IMR-90 (cell line): ENCODE measurements around the gene STK10. TPM values are rescaled to one million over a fixed set of nuclear protein-coding genes. Genes with fewer than 3 reads are reported as not detected.

Experiments
- ATAC-seq: fragments of 200-7000 bp; cut with Tn5 transposase; 2 replicates; pipeline ENCODE4 v1.9.1; 2020; ENCODE audit warnings: low read depth, mild to moderate bottlenecking, moderate library complexity
- BruUV-seq: library from RNA; stranded (reverse); fragments of 400-500 nt; replicated peaks from 2 replicates; lab custom pipeline; 2021; lab: Mats Ljungman, UMichigan
- CTCF ChIA-PET: fragments of 300-600 bp; formaldehyde crosslinking; extraction: SDS; loops from one replicate; lab custom pipeline; 2021; ENCODE audit warnings: antibody characterized with exemption; lab: Yijun Ruan, JAX
- POLR2A ChIA-PET: fragments of 300-600 bp; sonication (Branson Sonifier 250); formaldehyde crosslinking; loops from one replicate; lab custom pipeline; 2022; ENCODE audit warnings: antibody characterized with exemption; ENCODE audit not compliant: unreplicated experiment; lab: Charles Lee
- DNase-seq: peaks from one replicate; pipeline ENCODE4 v3.0.0; 2013
- H2AFZ ChIP-seq: replicated peaks from 2 replicates; pipeline ENCODE3; 2013; ENCODE audit warnings: low read length, mild to moderate bottlenecking; ENCODE audit not compliant: poor library complexity
- H2AK5ac ChIP-seq: 2 replicates; pipeline ENCODE4 v1.6.1; 2013; ENCODE audit warnings: low read depth, low read length, inconsistent platforms
- H2AK9ac ChIP-seq: replicated peaks from 2 replicates; pipeline ENCODE3; 2013; ENCODE audit warnings: mild to moderate bottlenecking, low read depth, low read length, moderate library complexity; ENCODE audit not compliant: poor library complexity
- H2BK120ac ChIP-seq: 2 replicates; pipeline ENCODE4 v1.6.1; 2013; ENCODE audit warnings: low read depth, low read length, inconsistent platforms
- H2BK15ac ChIP-seq: 3 replicates; pipeline ENCODE4 v1.6.1; 2013; ENCODE audit warnings: low read depth, low read length, inconsistent platforms
- H2BK20ac ChIP-seq: 2 replicates; pipeline ENCODE4 v1.6.1; 2013; ENCODE audit warnings: low read depth, mild to moderate bottlenecking, inconsistent platforms, low read length, moderate library complexity
- H2BK5ac ChIP-seq: 2 replicates; pipeline ENCODE4 v1.6.1; 2013; ENCODE audit warnings: mild to moderate bottlenecking, low read depth, low read length, inconsistent platforms; ENCODE audit not compliant: poor library complexity, severe bottlenecking
- H3K14ac ChIP-seq: replicated peaks from 2 replicates; pipeline ENCODE4 v1.6.1; 2013; ENCODE audit warnings: low read depth, low read length, inconsistent platforms
- H3K18ac ChIP-seq: 2 replicates; pipeline ENCODE4 v1.6.1; 2013; ENCODE audit warnings: low read depth, low read length, control low read depth
- H3K23ac ChIP-seq: 2 replicates; pipeline ENCODE4 v1.6.1; 2013; ENCODE audit warnings: low read depth, low read length, inconsistent platforms
- H3K27ac ChIP-seq: 2 replicates; pipeline ENCODE4 v1.5.1; 2013; ENCODE audit warnings: mild to moderate bottlenecking, control low read depth, low read length; ENCODE audit not compliant: insufficient read depth
- H3K27me3 ChIP-seq: 2 replicates; pipeline ENCODE4 v1.6.1; 2013; ENCODE audit warnings: low read length; ENCODE audit not compliant: control insufficient read depth, insufficient read depth
- H3K36me3 ChIP-seq: 2 replicates; pipeline ENCODE4 v1.6.1; 2013; ENCODE audit warnings: low read length, mixed read lengths; ENCODE audit not compliant: control insufficient read depth, insufficient read depth
- H3K4ac ChIP-seq: 2 replicates; pipeline ENCODE4 v1.6.1; 2013; ENCODE audit warnings: low read depth, low read length, inconsistent platforms
- H3K4me1 ChIP-seq: 2 replicates; pipeline ENCODE4 v1.6.1; 2013; ENCODE audit warnings: low read length, mixed read lengths; ENCODE audit not compliant: control insufficient read depth, insufficient read depth
- H3K4me2 ChIP-seq: 2 replicates; pipeline ENCODE4 v1.6.1; 2013; ENCODE audit warnings: low read depth, mild to moderate bottlenecking, control low read depth, low read length, moderate library complexity
- H3K4me3 ChIP-seq: 2 replicates; pipeline ENCODE4 v1.5.1; 2013; ENCODE audit warnings: low read depth, mild to moderate bottlenecking, control low read depth, low read length, moderate library complexity; ENCODE audit not compliant: insufficient read depth
- H3K56ac ChIP-seq: 2 replicates; pipeline ENCODE4 v1.6.1; 2013; ENCODE audit warnings: low read length, inconsistent platforms; ENCODE audit not compliant: insufficient read depth; ENCODE audit errors: extremely low read depth
- H3K79me1 ChIP-seq, 2 experiments: 2 replicates each; pipeline ENCODE4 v1.6.1; 2013; ENCODE audit warnings: low read length in 2 of 2, inconsistent platforms in 1 of 2, low read depth in 1 of 2
- H3K9ac ChIP-seq: 2 replicates; pipeline ENCODE4 v1.6.1; 2013; ENCODE audit warnings: low read depth, low read length, control low read depth
- H3K9me1 ChIP-seq: 2 replicates; pipeline ENCODE4 v1.6.1; 2013; ENCODE audit warnings: low read length, inconsistent platforms; ENCODE audit not compliant: insufficient read depth
- H3K9me3 ChIP-seq: 2 replicates; pipeline ENCODE4 v1.6.1; 2013; ENCODE audit warnings: low read length; ENCODE audit not compliant: control insufficient read depth, insufficient read depth
- H4K20me1 ChIP-seq: 2 replicates; pipeline ENCODE4 v1.6.1; 2013; ENCODE audit warnings: low read length, inconsistent platforms; ENCODE audit not compliant: insufficient read depth
- H4K5ac ChIP-seq: 2 replicates; pipeline ENCODE4 v1.6.1; 2013; ENCODE audit warnings: mild to moderate bottlenecking, low read depth, low read length, control low read depth
- H4K8ac ChIP-seq, 2 experiments: 2 replicates each; pipeline ENCODE4 v1.6.1; 2013; ENCODE audit warnings: low read depth in 2 of 2, low read length in 2 of 2, control low read depth in 1 of 2, inconsistent platforms in 1 of 2
- H4K91ac ChIP-seq: 2 replicates; pipeline ENCODE4 v1.6.1; 2013; ENCODE audit warnings: low read depth, low read length, inconsistent platforms; ENCODE audit not compliant: insufficient read depth
- BHLHE40 ChIP-seq: fragments of 150-350 bp; IDR thresholded peaks from 2 replicates; pipeline ENCODE4 v1.6.1; 2016; ENCODE audit warnings: mild to moderate bottlenecking, low read depth, low read length
- CEBPB ChIP-seq: IDR thresholded peaks from 2 replicates; pipeline ENCODE4 v1.6.1; 2012; ENCODE audit warnings: low read depth, low read length, improper control_type of control experiment
- CHD1 ChIP-seq: IDR thresholded peaks from 2 replicates; pipeline ENCODE4 v1.6.1; 2012; ENCODE audit warnings: low read depth, low read length, improper control_type of control experiment
- FOS ChIP-seq: fragments of 150-350 bp; IDR thresholded peaks from 2 replicates; pipeline ENCODE4 v1.6.1; 2016; ENCODE audit warnings: low read depth, low read length
- MAFK ChIP-seq: IDR thresholded peaks from 2 replicates; pipeline ENCODE4 v1.6.1; 2012; ENCODE audit warnings: low read depth, low read length, improper control_type of control experiment
- MXI1 ChIP-seq: IDR thresholded peaks from 2 replicates; pipeline ENCODE4 v1.6.1; 2012; ENCODE audit warnings: low read depth, mild to moderate bottlenecking, low read length, moderate library complexity, borderline replicate concordance
- NFE2L2 ChIP-seq: fragments of 150-350 bp; IDR thresholded peaks from 2 replicates; pipeline ENCODE4 v1.6.1; 2016; ENCODE audit warnings: low read depth, mild to moderate bottlenecking, low read length
- POLR2A ChIP-seq: IDR thresholded peaks from 2 replicates; pipeline ENCODE4 v1.6.1; 2012; ENCODE audit warnings: mild to moderate bottlenecking, low read depth, low read length
- RAD21 ChIP-seq: IDR thresholded peaks from 2 replicates; pipeline ENCODE4 v1.6.1; 2012; ENCODE audit warnings: low read length, improper control_type of control experiment
- RCOR1 ChIP-seq: IDR thresholded peaks from 2 replicates; pipeline ENCODE4 v1.6.1; 2012; ENCODE audit warnings: mild to moderate bottlenecking, low read length, improper control_type of control experiment; ENCODE audit not compliant: insufficient replicate concordance
- RFX5 ChIP-seq: IDR thresholded peaks from 2 replicates; pipeline ENCODE4 v1.8.0; 2012; ENCODE audit warnings: low read depth, mild to moderate bottlenecking, low read length, moderate library complexity
- SMC3 ChIP-seq: fragments of 150-350 bp; IDR thresholded peaks from 2 replicates; pipeline ENCODE4 v1.6.1; 2016; ENCODE audit warnings: low read depth, mild to moderate bottlenecking, antibody characterized with exemption, low read length, moderate library complexity
- WGBS, 2 experiments: methylation state at CpG; one replicate each; pipeline versions ENCODE4 v1.1.5 to v1.1.7; 2013; ENCODE audit warnings: missing lambda C conversion rate in 2 of 2; ENCODE audit not compliant: insufficient read length in 1 of 2; ENCODE audit errors: extremely low coverage in 2 of 2; 5-methylcytosine and 5-hydroxymethylcytosine counted together
- dilution Hi-C: fragments of 300-500 bp; cut with HindIII; formaldehyde crosslinking; loops from one replicate; pipeline ENCODE4 v1.14.3; 2018; ENCODE audit warnings: low sequenced_read_pairs; ENCODE audit not compliant: unreplicated experiment
- in situ Hi-C: fragments of 300-500 bp; cut with MboI; formaldehyde crosslinking; loops from 3 replicates; pipeline ENCODE4 v1.14.3; 2019; ENCODE audit warnings: low sequenced_read_pairs, inconsistent platforms, mixed read lengths
- intact Hi-C: fragments of 100-400 bp; cut with micrococcal nuclease; formaldehyde crosslinking; loops from 2 replicates; pipeline ENCODE4 v1.10.0; 2022
- polyA plus RNA-seq, 3 experiments: library from polyadenylated mRNA; depleted of rRNA; stranded (reverse); fragments of >200 nt; gene quantifications; 2 replicates each; pipeline ENCODE4 v1.2.3, GENCODE V29; 2012; ENCODE audit warnings: low replicate concordance in 1 of 3
- total RNA-seq: library from RNA; depleted of rRNA; stranded (reverse); fragments of >200 nt; gene quantifications from 2 replicates; pipeline ENCODE4 v1.2.3, GENCODE V29; 2012
- TF ChIP-seq, protein P1 (sequence below): fragments of 150-350 bp; IDR thresholded peaks from 2 replicates; pipeline ENCODE4 v1.6.1; 2016; ENCODE audit warnings: low read depth, mild to moderate bottlenecking, low read length, moderate library complexity, borderline replicate concordance
- TF ChIP-seq, protein P2 (sequence below): conservative IDR thresholded peaks from 2 replicates; pipeline ENCODE4 v1.5.1; 2012; ENCODE audit warnings: mild to moderate bottlenecking, low read depth, low read length, improper control_type of control experiment
- TF ChIP-seq, protein P3 (sequence below): fragments of 150-350 bp; IDR thresholded peaks from 2 replicates; pipeline ENCODE4 v1.6.1; 2017; ENCODE audit warnings: mild to moderate bottlenecking, antibody characterized with exemption, low read length, low read depth

Gene STK10
- total and polyA plus RNA-seq, 2 of the 4 experiments (the other 2 are of a cell fraction), result 15.4 to 18.5 TPM

DNA sequence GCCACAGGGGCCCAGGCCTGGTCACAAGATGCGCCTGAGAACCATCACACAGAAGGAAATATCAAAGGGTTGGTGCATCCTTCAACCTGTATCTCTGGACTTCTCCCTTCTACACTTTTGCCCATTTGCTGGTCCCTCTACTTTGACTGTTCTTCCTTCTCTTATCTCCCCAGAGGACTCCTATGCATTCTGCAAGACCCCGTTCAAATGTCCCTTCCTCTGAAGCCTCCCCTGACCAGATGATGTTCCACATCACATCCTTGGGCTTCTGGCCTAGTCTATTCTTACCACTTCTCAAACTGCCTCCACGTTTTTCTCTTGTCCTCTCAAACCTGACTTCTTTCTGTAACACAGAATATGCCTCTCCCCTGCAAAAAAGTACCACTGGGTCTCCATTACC lies 34.3 kb downstream of the STK10 start:
- no peak overlapping the region for H3K27ac ChIP-seq
- no peak overlapping the region for H4K8ac ChIP-seq
- H3K27me3 ChIP-seq, result no peaks in the 10 kb centered on the region
- no peak overlapping the region for H3K4ac ChIP-seq
- ChIA-PET CTCF (interaction anchor here (0.9 kb wide), 1 partner anchor 40 kb away, joined by 3 read pairs; no protein-coding TSS in a partner anchor), POLR2A (no interaction called here)
- 0 out of 2 replicates have a peak, but pooled peaks cover 9% of the 10 kb centered on the region for H3K9me1 ChIP-seq
- H3K4me3 ChIP-seq, result no peak overlapping the region
- intact Hi-C loops, result no loop called here
- H3K9me3 ChIP-seq, result no peaks in the 10 kb centered on the region
- no TSS peak for BruUV-seq
- peaks cover 7% of the 10 kb centered on the region for H3K4me1 ChIP-seq
- no peak for DNase-seq
- H3K56ac ChIP-seq, result no peak overlapping the region
- no peak overlapping the region for H2AK5ac ChIP-seq
- peaks cover 25 to 59% of the 10 kb centered on the region in 2 experiments for H3K79me1 ChIP-seq
- H2BK15ac ChIP-seq, result no peak overlapping the region
- no peak for ATAC-seq
- no peak overlapping the region for H3K23ac ChIP-seq
- no peak overlapping the region for H2BK20ac ChIP-seq
- H2BK5ac ChIP-seq, result no peak overlapping the region
- H3K36me3 ChIP-seq, result peaks cover 15% of the 10 kb centered on the region
- WGBS, 2 experiments, result 100% methylated on average over 2 of the region's 3 CpGs; no CpG with 5 or more reads in 1 of the 2 experiments
- no peak overlapping the region for H4K5ac ChIP-seq
- H2BK120ac ChIP-seq, result no peak overlapping the region
- no peak overlapping the region for H2AFZ ChIP-seq
- in situ Hi-C loops, result no loop called here
- no peak overlapping the region for H3K14ac ChIP-seq
- H4K20me1 ChIP-seq, result peaks cover 4% of the 10 kb centered on the region; the same call in 1 of the 2 replicates
- no peak overlapping the region for H3K18ac ChIP-seq
- dilution Hi-C loops, result no loop called here
- no peak for TF ChIP-seq MXI1
- TF ChIP-seq, protein P1, sequence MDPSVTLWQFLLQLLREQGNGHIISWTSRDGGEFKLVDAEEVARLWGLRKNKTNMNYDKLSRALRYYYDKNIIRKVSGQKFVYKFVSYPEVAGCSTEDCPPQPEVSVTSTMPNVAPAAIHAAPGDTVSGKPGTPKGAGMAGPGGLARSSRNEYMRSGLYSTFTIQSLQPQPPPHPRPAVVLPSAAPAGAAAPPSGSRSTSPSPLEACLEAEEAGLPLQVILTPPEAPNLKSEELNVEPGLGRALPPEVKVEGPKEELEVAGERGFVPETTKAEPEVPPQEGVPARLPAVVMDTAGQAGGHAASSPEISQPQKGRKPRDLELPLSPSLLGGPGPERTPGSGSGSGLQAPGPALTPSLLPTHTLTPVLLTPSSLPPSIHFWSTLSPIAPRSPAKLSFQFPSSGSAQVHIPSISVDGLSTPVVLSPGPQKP, result no peak
- TF ChIP-seq RAD21, result no peak
- TF ChIP-seq MAFK, result no peak
- TF ChIP-seq RFX5, result no peak
- TF ChIP-seq, protein P2, sequence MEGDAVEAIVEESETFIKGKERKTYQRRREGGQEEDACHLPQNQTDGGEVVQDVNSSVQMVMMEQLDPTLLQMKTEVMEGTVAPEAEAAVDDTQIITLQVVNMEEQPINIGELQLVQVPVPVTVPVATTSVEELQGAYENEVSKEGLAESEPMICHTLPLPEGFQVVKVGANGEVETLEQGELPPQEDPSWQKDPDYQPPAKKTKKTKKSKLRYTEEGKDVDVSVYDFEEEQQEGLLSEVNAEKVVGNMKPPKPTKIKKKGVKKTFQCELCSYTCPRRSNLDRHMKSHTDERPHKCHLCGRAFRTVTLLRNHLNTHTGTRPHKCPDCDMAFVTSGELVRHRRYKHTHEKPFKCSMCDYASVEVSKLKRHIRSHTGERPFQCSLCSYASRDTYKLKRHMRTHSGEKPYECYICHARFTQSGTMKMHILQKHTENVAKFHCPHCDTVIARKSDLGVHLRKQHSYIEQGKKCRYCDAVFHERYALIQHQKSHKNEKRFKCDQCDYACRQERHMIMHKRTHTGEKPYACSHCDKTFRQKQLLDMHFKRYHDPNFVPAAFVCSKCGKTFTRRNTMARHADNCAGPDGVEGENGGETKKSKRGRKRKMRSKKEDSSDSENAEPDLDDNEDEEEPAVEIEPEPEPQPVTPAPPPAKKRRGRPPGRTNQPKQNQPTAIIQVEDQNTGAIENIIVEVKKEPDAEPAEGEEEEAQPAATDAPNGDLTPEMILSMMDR, result no peak
- TF ChIP-seq SMC3, result no peak
- no peak for TF ChIP-seq BHLHE40
- TF ChIP-seq NFE2L2, result no peak
- TF ChIP-seq CEBPB, result no peak
- TF ChIP-seq, protein P3, sequence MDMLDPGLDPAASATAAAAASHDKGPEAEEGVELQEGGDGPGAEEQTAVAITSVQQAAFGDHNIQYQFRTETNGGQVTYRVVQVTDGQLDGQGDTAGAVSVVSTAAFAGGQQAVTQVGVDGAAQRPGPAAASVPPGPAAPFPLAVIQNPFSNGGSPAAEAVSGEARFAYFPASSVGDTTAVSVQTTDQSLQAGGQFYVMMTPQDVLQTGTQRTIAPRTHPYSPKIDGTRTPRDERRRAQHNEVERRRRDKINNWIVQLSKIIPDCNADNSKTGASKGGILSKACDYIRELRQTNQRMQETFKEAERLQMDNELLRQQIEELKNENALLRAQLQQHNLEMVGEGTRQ, result no peak
- TF ChIP-seq FOS, result no peak
- no peak for TF ChIP-seq RCOR1
- TF ChIP-seq CHD1, result no peak
- TF ChIP-seq POLR2A, result no peak
- H4K91ac ChIP-seq, result no peak overlapping the region
- no peak overlapping the region for H3K9ac ChIP-seq
- no peak overlapping the region for H3K4me2 ChIP-seq
- H2AK9ac ChIP-seq, result no peak overlapping the region
